CD14-positive monocyte (primary cell): ENCODE measurements around the gene UBE2E2. TPM values are rescaled to one million over a fixed set of nuclear protein-coding genes. Genes with fewer than 3 reads are reported as not detected.
A peak's percentile ranks its signal among the peaks of the same experiment; 100 is the strongest.

Source experiments
- DNase-seq, 3 donors: peaks; one replicate each; pipeline ENCODE4 v3.0.0-alpha.2; 2011 to 2022
- H2AFZ ChIP-seq: 2 replicates; pipeline ENCODE4 v1.6.0; 2012; ENCODE audit warnings: mild to moderate bottlenecking, low read depth, low read length, inconsistent platforms; ENCODE audit not compliant: insufficient read depth, poor library complexity, severe bottlenecking
- H3K27ac ChIP-seq, 2 donors: 1 replicate in 1 of 2; 2 replicates in 1 of 2; pipeline ENCODE4 v1.5.1; 2012 to 2013; ENCODE audit warnings: low read length in 2 of 2, control low read depth in 1 of 2, inconsistent platforms in 1 of 2, low read depth in 1 of 2, mild to moderate bottlenecking in 1 of 2
- H3K27me3 ChIP-seq, 2 donors: one replicate each; pipeline versions ENCODE4 v1.6.0 to v1.6.1; 2011 to 2013; ENCODE audit warnings: low read length in 2 of 2; ENCODE audit not compliant: control insufficient read depth in 2 of 2, insufficient read depth in 2 of 2
- H3K36me3 ChIP-seq, 2 donors: replicated peaks in 1 of 2; 1 replicate in 1 of 2; 2 replicates in 1 of 2; pipeline versions ENCODE4 v1.5.1 to v1.6.1; 2012 to 2013; ENCODE audit warnings: low read length in 2 of 2, control low read depth in 1 of 2, inconsistent platforms in 1 of 2, mild to moderate bottlenecking in 1 of 2; ENCODE audit not compliant: insufficient read depth in 2 of 2, control insufficient read depth in 1 of 2
- H3K4me1 ChIP-seq, 2 donors: 1 replicate in 1 of 2; 2 replicates in 1 of 2; pipeline versions ENCODE4 v1.5.1 to v1.6.1; 2012 to 2013; ENCODE audit warnings: low read length in 2 of 2, control low read depth in 1 of 2, inconsistent platforms in 1 of 2, mild to moderate bottlenecking in 1 of 2, moderate library complexity in 1 of 2; ENCODE audit not compliant: insufficient read depth in 2 of 2, control insufficient read depth in 1 of 2
- H3K4me2 ChIP-seq: replicated peaks from 2 replicates; pipeline ENCODE3; 2012; ENCODE audit warnings: low read length, moderate library complexity, mild to moderate bottlenecking; ENCODE audit not compliant: poor library complexity, severe bottlenecking; ENCODE audit errors: extremely low read depth
- H3K4me3 ChIP-seq, 3 experiments: fragments of 200-600 bp in 1 of 3; sonication (generic) in 1 of 3; replicated peaks in 1 of 3; 1 replicate in 2 of 3; 2 replicates in 1 of 3; pipeline ENCODE4 v1.5.1; 2011 to 2013; ENCODE audit warnings: low read length in 3 of 3, mild to moderate bottlenecking in 3 of 3, control low read depth in 2 of 3, low read depth in 2 of 3, inconsistent platforms in 1 of 3, moderate library complexity in 1 of 3
- H3K79me2 ChIP-seq: 2 replicates; pipeline ENCODE4 v1.6.0; 2012; ENCODE audit warnings: mild to moderate bottlenecking, control low read depth, inconsistent platforms, low read length, moderate library complexity; ENCODE audit not compliant: insufficient read depth
- H3K9ac ChIP-seq: 2 replicates; pipeline ENCODE4 v1.6.0; 2017; ENCODE audit warnings: low read length, mild to moderate bottlenecking; ENCODE audit not compliant: insufficient read depth, poor library complexity, severe bottlenecking
- H3K9me3 ChIP-seq, 2 donors: replicated peaks in 1 of 2; 1 replicate in 1 of 2; 2 replicates in 1 of 2; pipeline versions ENCODE4 v1.5.1 to v1.6.1; 2012 to 2013; ENCODE audit warnings: low read length in 2 of 2, control low read depth in 1 of 2; ENCODE audit not compliant: control insufficient read depth in 1 of 2, insufficient read depth in 1 of 2
- H4K20me1 ChIP-seq: 2 replicates; pipeline ENCODE4 v1.6.0; 2012; ENCODE audit warnings: mild to moderate bottlenecking, low read length, control low read depth, moderate library complexity; ENCODE audit not compliant: insufficient read depth
- H3K27ac Mint-ChIP-seq, 7 donors: one replicate each; pipeline ENCODE4 v1.8.0; 2020; ENCODE audit warnings: mild to moderate bottlenecking in 7 of 7, mixed read lengths in 7 of 7, moderate library complexity in 6 of 7, inconsistent platforms in 2 of 7
- H3K27me3 Mint-ChIP-seq, 3 donors: one replicate each; pipeline ENCODE4 v1.8.0; 2021 to 2022; ENCODE audit warnings: low read depth in 3 of 3, mild to moderate bottlenecking in 3 of 3, mixed read lengths in 3 of 3, moderate library complexity in 3 of 3, inconsistent platforms in 1 of 3
- H3K36me3 Mint-ChIP-seq, 2 donors: one replicate each; pipeline ENCODE4 v1.8.0; 2020; ENCODE audit warnings: mixed read lengths in 2 of 2, inconsistent platforms in 1 of 2, mild to moderate bottlenecking in 1 of 2
- H3K4me1 Mint-ChIP-seq: one replicate; pipeline ENCODE4 v1.8.0; 2020; ENCODE audit warnings: mild to moderate bottlenecking, mixed read lengths
- H3K4me3 Mint-ChIP-seq, 2 donors: one replicate each; pipeline ENCODE4 v1.8.0; 2020; ENCODE audit warnings: mild to moderate bottlenecking in 2 of 2, mixed read lengths in 2 of 2, moderate library complexity in 1 of 2
- H3K9me3 Mint-ChIP-seq, 7 donors: one replicate each; pipeline ENCODE4 v1.8.0; 2020 to 2022; ENCODE audit warnings: mixed read lengths in 7 of 7, mild to moderate bottlenecking in 6 of 7, moderate library complexity in 6 of 7, inconsistent platforms in 2 of 7
- CTCF ChIP-seq: fragments of 200-600 bp; IDR thresholded peaks from one replicate; pipeline ENCODE4 v1.8.0; 2022; ENCODE audit warnings: antibody characterized with exemption, mild to moderate bottlenecking
- WGBS: methylation state at CpG from one replicate; pipeline ENCODE4 v1.1.5; 2013; ENCODE audit warnings: missing lambda C conversion rate; ENCODE audit not compliant: insufficient coverage; 5-methylcytosine and 5-hydroxymethylcytosine counted together
- intact Hi-C, 2 donors: fragments of 100-400 bp; cut with micrococcal nuclease; formaldehyde crosslinking; loops; one replicate each; pipeline versions ENCODE4 v1.15.0 to v1.15.1; 2023
- polyA plus RNA-seq, 3 donors: library from polyadenylated mRNA; depleted of rRNA in 1 of 3; unstranded in 2 of 3; stranded (reverse) in 1 of 3; fragments of 300-500 nt in 2 of 3; fragments of >200 nt in 1 of 3; fragmentation: Illumina TruSeq in 2 of 3; gene quantifications; 1 replicate in 2 of 3; 2 replicates in 1 of 3; pipeline ENCODE4 v1.2.3, GENCODE V29; 2012 to 2021

UBE2E2 gene
- polyA plus RNA-seq, 3 donors = 25.8 to 78.0 (median 66.3) TPM

GRCh38 chr3:23389686-23390085 lies 186.6 kb downstream of the UBE2E2 start:
- peaks cover 9% of the 10 kb centered on the region for H3K4me1 Mint-ChIP-seq
- H3K27me3 ChIP-seq = no peaks in the 10 kb centered on the region
- no peaks in the 10 kb centered on the region for H3K36me3 Mint-ChIP-seq
- no peak for DNase-seq
- H3K9ac ChIP-seq = no peak overlapping the region
- 80% methylated on average over 1 of the region's 3 CpGs for WGBS
- intact Hi-C loops = no loop called here
- no peaks in the 10 kb centered on the region for H3K27me3 Mint-ChIP-seq
- H3K4me2 ChIP-seq = no peak overlapping the region
- no peak overlapping the region for H2AFZ ChIP-seq
- H3K27ac Mint-ChIP-seq = peak overlapping the region in 2 of 7 donors; percentile 26 to 66
- no peaks in the 10 kb centered on the region for H3K36me3 ChIP-seq
- H4K20me1 ChIP-seq = peaks cover 49% of the 10 kb centered on the region
- TF ChIP-seq CTCF = no peak
- H3K4me3 ChIP-seq = no peak overlapping the region
- no peaks in the 10 kb centered on the region for H3K9me3 ChIP-seq
- H3K4me3 Mint-ChIP-seq = no peak overlapping the region
- H3K27ac ChIP-seq = no peak overlapping the region
- H3K9me3 Mint-ChIP-seq = no peaks in the 10 kb centered on the region
- H3K79me2 ChIP-seq = peaks cover 3% of the 10 kb centered on the region
- H3K4me1 ChIP-seq = peaks cover 0 to 4% of the 10 kb centered on the region in 2 donors

GRCh38 chr3:23390446-23390845 lies 187.3 kb downstream of the UBE2E2 start:
- Histone ChIP-seq H2AFZ (no peak overlapping the region), H3K27ac (no peak overlapping the region), H3K4me1 (peaks cover 0 to 4% of the 10 kb centered on the region in 2 donors), H3K4me2 (no peak overlapping the region), H3K9ac (no peak overlapping the region), H4K20me1 (peaks cover 47% of the 10 kb centered on the region), H3K36me3 (no peaks in the 10 kb centered on the region), H3K9me3 (no peaks in the 10 kb centered on the region), H3K27me3 (no peaks in the 10 kb centered on the region), H3K4me3 (no peak overlapping the region), H3K79me2 (peaks cover 3% of the 10 kb centered on the region)
- Mint-ChIP-seq H3K27ac (no peak overlapping the region), H3K4me1 (peaks cover 9% of the 10 kb centered on the region), H3K4me3 (no peak overlapping the region), H3K36me3 (no peaks in the 10 kb centered on the region), H3K9me3 (no peaks in the 10 kb centered on the region), H3K27me3 (no peaks in the 10 kb centered on the region)
- no peak for TF ChIP-seq CTCF
- 100% methylated on average over 1 of the region's 2 CpGs for WGBS
- intact Hi-C loops = no loop called here
- DNase-seq = no peak
